HepG2 (cell line): ENCODE measurements around the gene TEC.
"Not testable (repeated sequence)": the region's sequence is repeated elsewhere in the genome, so short reads cannot be mapped to it uniquely, and the experiment has no call there.

ENCODE experiments used
- CSRNP2 ChIP-seq: sonication (generic); formaldehyde crosslinking; conservative IDR thresholded peaks from 2 replicates; pipeline ENCODE4 v1.8.0; 2022; ENCODE audit warnings: low read depth, missing genetic modification reagents
- CTCF ChIP-seq: sonication (generic); formaldehyde crosslinking; IDR thresholded peaks from 2 replicates; pipeline ENCODE4 v1.5.0; 2020; ENCODE audit warnings: mild to moderate bottlenecking, missing genetic modification reagents, moderate library complexity
- EP300 ChIP-seq, 3 experiments: sonication (generic) in 1 of 3; formaldehyde crosslinking in 1 of 3; IDR thresholded peaks; 2 replicates each; pipeline versions ENCODE4 v1.5.1 to v1.6.1; 2011 to 2020; ENCODE audit warnings: low read depth in 2 of 3, low read length in 2 of 3, borderline replicate concordance in 1 of 3, improper control_type of control experiment in 1 of 3, mild to moderate bottlenecking in 1 of 3, missing genetic modification reagents in 1 of 3, moderate library complexity in 1 of 3
- HOXA3 ChIP-seq: sonication (generic); formaldehyde crosslinking; IDR thresholded peaks from 2 replicates; pipeline ENCODE4 v1.5.0; 2020; ENCODE audit warnings: missing genetic modification reagents
- MED1 ChIP-seq: sonication (generic); formaldehyde crosslinking; IDR thresholded peaks from 2 replicates; pipeline ENCODE4 v1.4.0; 2020; ENCODE audit warnings: missing genetic modification reagents
- ZFP36 ChIP-seq: fragments of 150-350 bp; IDR thresholded peaks from 2 replicates; pipeline ENCODE4 v1.6.1; 2018; ENCODE audit warnings: borderline replicate concordance, low read length, low read depth; ENCODE audit not compliant: partially characterized antibody
- ZFP37 ChIP-seq: sonication (generic); formaldehyde crosslinking; IDR thresholded peaks from 2 replicates; pipeline ENCODE4 v1.4.0; 2020; ENCODE audit warnings: missing genetic modification reagents, borderline replicate concordance
- ZNF263 ChIP-seq: sonication (generic); formaldehyde crosslinking; IDR thresholded peaks from 2 replicates; pipeline ENCODE4 v1.4.0; 2020; ENCODE audit warnings: missing genetic modification reagents

GRCh38 chr4:48285640-48286039 lies 16.0 kb upstream of the TEC start:
- not testable (repeated sequence) for TF ChIP-seq CTCF (CRISPR knock-in tag); EP300 (IDR thresholded peaks at IDR 0.05; ENCODE audit: low read depth in 2 of 2, low read length in 2 of 2); EP300 (CRISPR knock-in tag; IDR thresholded peaks at IDR 0.05; ENCODE audit: borderline replicate concordance); ZFP37 (CRISPR knock-in tag); CSRNP2 (CRISPR knock-in tag); ZNF263; ZFP36; MED1 (CRISPR knock-in tag); HOXA3 (CRISPR knock-in tag)
